Neuronal stem cell (in vitro differentiated cells): ENCODE measurements around the gene HHEX.
"Not testable (repeated sequence)": the region's sequence is repeated elsewhere in the genome, so short reads cannot be mapped to it uniquely, and the experiment has no call there.

Experiments
- DNase-seq: peaks from one replicate; pipeline ENCODE4 v3.0.0-alpha.2; 2013; ENCODE audit warnings: low spot score
- H2AFZ ChIP-seq: one replicate; pipeline ENCODE4 v1.6.1; 2013; ENCODE audit warnings: mild to moderate bottlenecking, low read length, inconsistent platforms
- H2AK5ac ChIP-seq: 2 replicates; pipeline ENCODE4 v1.6.1; 2013; ENCODE audit warnings: low read depth, mild to moderate bottlenecking, inconsistent platforms, low read length, moderate library complexity, mixed read lengths
- H2BK120ac ChIP-seq: 2 replicates; pipeline ENCODE4 v1.6.1; 2013; ENCODE audit warnings: low read depth, mild to moderate bottlenecking, inconsistent platforms, low read length, moderate library complexity, mixed read lengths
- H2BK12ac ChIP-seq: one replicate; pipeline ENCODE4 v1.6.1; 2013; ENCODE audit warnings: low read length, inconsistent platforms
- H2BK15ac ChIP-seq: 2 replicates; pipeline ENCODE4 v1.6.1; 2013; ENCODE audit warnings: mild to moderate bottlenecking, low read length, inconsistent platforms, mixed read lengths
- H2BK5ac ChIP-seq: one replicate; pipeline ENCODE4 v1.6.1; 2013; ENCODE audit warnings: inconsistent platforms, mild to moderate bottlenecking, low read length, moderate library complexity
- H3K14ac ChIP-seq: one replicate; pipeline ENCODE4 v1.6.1; 2013; ENCODE audit warnings: low read length, inconsistent platforms
- H3K18ac ChIP-seq: 2 replicates; pipeline ENCODE4 v1.6.1; 2013; ENCODE audit warnings: low read length, inconsistent platforms
- H3K23ac ChIP-seq: 2 replicates; pipeline ENCODE4 v1.6.1; 2013; ENCODE audit warnings: low read depth, mild to moderate bottlenecking, mixed read lengths, low read length, inconsistent platforms; ENCODE audit not compliant: poor library complexity
- H3K27ac ChIP-seq: replicated peaks from 3 replicates; pipeline ENCODE4 v1.5.1; 2013; ENCODE audit warnings: low read length, inconsistent platforms
- H3K27me3 ChIP-seq, 3 experiments: 2 replicates each; pipeline ENCODE4 v1.6.1; 2013; ENCODE audit warnings: low read length in 3 of 3, mild to moderate bottlenecking in 2 of 3, inconsistent platforms in 1 of 3, low read depth in 1 of 3, mixed read lengths in 1 of 3, moderate library complexity in 1 of 3; ENCODE audit not compliant: control insufficient read depth in 3 of 3, insufficient read depth in 3 of 3
- H3K36me3 ChIP-seq, 2 donors: replicated peaks in 1 of 2; 2 replicates each; pipeline ENCODE4 v1.6.1; 2013; ENCODE audit warnings: low read length in 2 of 2; ENCODE audit not compliant: control insufficient read depth in 2 of 2, insufficient read depth in 2 of 2
- H3K4ac ChIP-seq: 2 replicates; pipeline ENCODE4 v1.6.1; 2013; ENCODE audit warnings: inconsistent platforms, mild to moderate bottlenecking, low read length, moderate library complexity
- H3K4me1 ChIP-seq, 2 donors: 1 replicate in 1 of 2; 2 replicates in 1 of 2; pipeline ENCODE4 v1.6.1; 2013; ENCODE audit warnings: low read length in 2 of 2, low read depth in 1 of 2; ENCODE audit not compliant: control insufficient read depth in 2 of 2, insufficient read depth in 1 of 2
- H3K4me2 ChIP-seq: one replicate; pipeline ENCODE4 v1.6.1; 2013; ENCODE audit warnings: mild to moderate bottlenecking, low read length, inconsistent platforms; ENCODE audit not compliant: insufficient read depth, poor library complexity, severe bottlenecking
- H3K4me3 ChIP-seq, 2 donors: 2 replicates each; pipeline ENCODE4 v1.5.1; 2013; ENCODE audit warnings: low read length in 2 of 2, mild to moderate bottlenecking in 2 of 2, inconsistent platforms in 1 of 2, moderate library complexity in 1 of 2
- H3K79me1 ChIP-seq: one replicate; pipeline ENCODE4 v1.6.1; 2013; ENCODE audit warnings: low read depth, mild to moderate bottlenecking, inconsistent platforms, low read length, moderate library complexity
- H3K9ac ChIP-seq: one replicate; pipeline ENCODE4 v1.6.1; 2013; ENCODE audit warnings: mild to moderate bottlenecking, low read depth, low read length, inconsistent platforms; ENCODE audit not compliant: poor library complexity
- H3K9me3 ChIP-seq, 2 donors: replicated peaks in 1 of 2; 2 replicates each; pipeline versions ENCODE3 to v1.6.1; 2013; ENCODE audit warnings: low read length in 2 of 2, mild to moderate bottlenecking in 2 of 2, inconsistent platforms in 1 of 2, low read depth in 1 of 2, mixed read lengths in 1 of 2, moderate library complexity in 1 of 2; ENCODE audit not compliant: control insufficient read depth in 2 of 2, insufficient read depth in 1 of 2
- H4K8ac ChIP-seq: one replicate; pipeline ENCODE4 v1.6.1; 2013; ENCODE audit warnings: low read depth, mild to moderate bottlenecking, inconsistent platforms, low read length, moderate library complexity
- H4K91ac ChIP-seq: one replicate; pipeline ENCODE4 v1.6.1; 2013; ENCODE audit warnings: low read length, low read depth, mild to moderate bottlenecking, inconsistent platforms; ENCODE audit not compliant: poor library complexity
- WGBS, 2 donors: extraction: QIAGEN DNeasy Blood & Tissue Kit; methylation state at CpG; one replicate each; pipeline ENCODE4 v1.1.7; 2013; ENCODE audit warnings: missing lambda C conversion rate in 2 of 2, mixed read lengths in 1 of 2; ENCODE audit not compliant: insufficient read length in 2 of 2, insufficient replicate concordance in 1 of 2; ENCODE audit errors: extremely low coverage in 2 of 2; 5-methylcytosine and 5-hydroxymethylcytosine counted together

Gene HHEX

GRCh38 chr10:92735938-92736337, 46.2 kb downstream of the HHEX start:
- H4K8ac ChIP-seq: no peak overlapping the region
- no peak overlapping the region for H3K4me3 ChIP-seq
- H3K4me1 ChIP-seq: no peaks in the 10 kb centered on the region
- H3K18ac ChIP-seq: no peak overlapping the region
- H4K91ac ChIP-seq: no peak overlapping the region
- H3K4me2 ChIP-seq: no peak overlapping the region
- no peak overlapping the region for H3K4ac ChIP-seq
- H2AK5ac ChIP-seq: no peak overlapping the region
- no peak overlapping the region for H2AFZ ChIP-seq
- H2BK12ac ChIP-seq: no peak overlapping the region
- DNase-seq: no peak
- H3K9ac ChIP-seq: no peak overlapping the region
- no peak overlapping the region for H3K23ac ChIP-seq
- H3K27me3 ChIP-seq: no peaks in the 10 kb centered on the region
- H3K27ac ChIP-seq: no peak overlapping the region
- no peaks in the 10 kb centered on the region for H3K36me3 ChIP-seq
- no peaks in the 10 kb centered on the region for H3K9me3 ChIP-seq
- no peak overlapping the region for H2BK15ac ChIP-seq
- no peak overlapping the region for H2BK5ac ChIP-seq
- WGBS, 2 donors: no CpG with 5 or more reads among the region's 3 CpGs
- H3K79me1 ChIP-seq: no peaks in the 10 kb centered on the region
- no peak overlapping the region for H2BK120ac ChIP-seq
- H3K14ac ChIP-seq: no peak overlapping the region

GRCh38 chr10:92737484-92737883, 47.7 kb downstream of the HHEX start:
- Histone ChIP-seq H3K14ac (no peak overlapping the region), H3K4me3 (no peak overlapping the region), H4K8ac (no peak overlapping the region), H3K36me3 (no peaks in the 10 kb centered on the region), H4K91ac (no peak overlapping the region), H3K79me1 (no peaks in the 10 kb centered on the region), H3K23ac (no peak overlapping the region), H3K4me1 (no peaks in the 10 kb centered on the region), H2AFZ (no peak overlapping the region), H3K4me2 (no peak overlapping the region), H2AK5ac (no peak overlapping the region), H3K27ac (no peak overlapping the region), H3K9me3 (no peaks in the 10 kb centered on the region), H3K4ac (no peak overlapping the region), H3K18ac (no peak overlapping the region), H3K27me3 (no peaks in the 10 kb centered on the region), H2BK12ac (no peak overlapping the region), H2BK15ac (no peak overlapping the region), H2BK5ac (no peak overlapping the region), H2BK120ac (no peak overlapping the region), H3K9ac (no peak overlapping the region)
- no CpG with 5 or more reads among the region's 7 CpGs for WGBS, 2 donors
- DNase-seq: no peak

- Histone ChIP-seq H4K91ac (no peak overlapping the region), H2BK12ac (no peak overlapping the region), H3K36me3 (no peaks in the 10 kb centered on the region), H2BK5ac (no peak overlapping the region), H3K27me3 (no peaks in the 10 kb centered on the region), H3K4me1 (no peaks in the 10 kb centered on the region), H3K4me2 (no peak overlapping the region), H2BK120ac (no peak overlapping the region), H3K79me1 (no peaks in the 10 kb centered on the region), H3K14ac (no peak overlapping the region), H2BK15ac (no peak overlapping the region), H3K23ac (no peak overlapping the region), H3K27ac (no peak overlapping the region), H3K4ac (no peak overlapping the region), H3K9me3 (no peaks in the 10 kb centered on the region), H2AFZ (no peak overlapping the region), H3K4me3 (no peak overlapping the region), H3K9ac (no peak overlapping the region), H4K8ac (no peak overlapping the region), H3K18ac (no peak overlapping the region), H2AK5ac (no peak overlapping the region)
- no CpG with 5 or more reads among the region's 3 CpGs for WGBS, 2 donors
- no peak for DNase-seq
Measured at GRCh38 chr10:92740762-92741161, 51.0 kb downstream of the HHEX start.

GRCh38 chr10:92741741-92742140, 52.0 kb downstream of the HHEX start:
- not testable (repeated sequence) for H4K91ac ChIP-seq, H3K14ac ChIP-seq, DNase-seq, H3K4me2 ChIP-seq, H2AFZ ChIP-seq, H2BK120ac ChIP-seq, H3K4me3 ChIP-seq, H3K4ac ChIP-seq, H3K36me3 ChIP-seq, H3K23ac ChIP-seq, H2AK5ac ChIP-seq, H2BK15ac ChIP-seq, H3K4me1 ChIP-seq, H3K9me3 ChIP-seq, H3K79me1 ChIP-seq, H2BK12ac ChIP-seq, H2BK5ac ChIP-seq, H4K8ac ChIP-seq, H3K27ac ChIP-seq, H3K9ac ChIP-seq, H3K27me3 ChIP-seq, H3K18ac ChIP-seq
- WGBS, 2 donors: no CpG with 5 or more reads among the region's 4 CpGs
